Progenitor cell of endocrine pancreas (in vitro differentiated cells): ENCODE data around the gene GBF1. TPM values are rescaled to one million over a fixed set of nuclear protein-coding genes. Genes with fewer than 3 reads are reported as not detected.
A peak's percentile ranks its signal among the peaks of the same experiment; 100 is the strongest.

Experiments
- DNase-seq: peaks from one replicate; pipeline ENCODE4 v3.0.0; 2021; ENCODE audit warnings: low spot score; ENCODE audit not compliant: unreplicated experiment
- H3K27ac Mint-ChIP-seq: 2 replicates; pipeline ENCODE4 v1.8.0; 2021; ENCODE audit warnings: mild to moderate bottlenecking, moderate library complexity, mixed read lengths
- H3K27me3 Mint-ChIP-seq: 2 replicates; pipeline ENCODE4 v1.8.0; 2021; ENCODE audit warnings: mixed read lengths
- H3K36me3 Mint-ChIP-seq: 2 replicates; pipeline ENCODE4 v1.8.0; 2022; ENCODE audit warnings: mixed read lengths; ENCODE audit not compliant: insufficient read depth
- H3K4me1 Mint-ChIP-seq: 2 replicates; pipeline ENCODE4 v1.8.0; 2021; ENCODE audit warnings: low read depth, mixed read lengths
- H3K4me3 Mint-ChIP-seq: 2 replicates; pipeline ENCODE4 v1.8.0; 2021; ENCODE audit warnings: low read depth, mild to moderate bottlenecking, moderate library complexity, mixed read lengths
- H3K9me3 Mint-ChIP-seq: 2 replicates; pipeline ENCODE4 v1.8.0; 2021; ENCODE audit warnings: low read depth, mixed read lengths
- CTCF ChIP-seq: fragments of 200-600 bp; sonication (generic); IDR thresholded peaks from one replicate; pipeline ENCODE4 v1.5.0; 2021; ENCODE audit warnings: antibody characterized with exemption, mild to moderate bottlenecking; ENCODE audit not compliant: unreplicated experiment
- total RNA-seq: library from RNA; stranded (reverse); gene quantifications from 2 replicates; pipeline ENCODE4 v1.2.1, GENCODE V29; 2021

Gene GBF1
- total RNA-seq, 1 donor from 2014 or later, result 54.6 TPM

- H3K27me3 Mint-ChIP-seq, result peaks cover 38% of the 10 kb centered on the region
- no peaks in the 10 kb centered on the region for H3K9me3 Mint-ChIP-seq
- peak within 1 kb of the TSS; percentile 64 for H3K27ac Mint-ChIP-seq
- peaks cover 16% of the 10 kb centered on the region for H3K4me1 Mint-ChIP-seq
- H3K4me3 Mint-ChIP-seq, result peak within 1 kb of the TSS; percentile 99
- no peaks in the 10 kb centered on the region for H3K36me3 Mint-ChIP-seq
- no peak for TF ChIP-seq CTCF
- DNase-seq, result no peak
Observed at GRCh38 chr10:102418622-102419268, 173.4 kb downstream of the GBF1 start, which contains the start of gene PSD. Gene PSD, minus strand, starts transcription at chr10:102418785. Its CDS starts 1,747 bp downstream, at chr10:102417038.

GRCh38 chr10:102419269-102420180 is 174.2 kb downstream of the GBF1 start:
- Mint-ChIP-seq H3K9me3 (no peaks in the 10 kb centered on the region), H3K27me3 (peaks cover 31% of the 10 kb centered on the region), H3K4me3 (peak overlapping the region; percentile 99), H3K4me1 (peaks cover 16% of the 10 kb centered on the region), H3K27ac (peak overlapping the region; percentile 97), H3K36me3 (no peaks in the 10 kb centered on the region)
- no peak for TF ChIP-seq CTCF
- DNase-seq, result peak; percentile 76

GRCh38 chr10:102420181-102420713 is 174.9 kb downstream of the GBF1 start:
- H3K9me3 Mint-ChIP-seq, result no peaks in the 10 kb centered on the region
- H3K36me3 Mint-ChIP-seq, result no peaks in the 10 kb centered on the region
- DNase-seq, result no peak
- H3K4me3 Mint-ChIP-seq, result peak overlapping the region; percentile 99
- H3K27ac Mint-ChIP-seq, result peak overlapping the region; percentile 97
- peaks cover 30% of the 10 kb centered on the region for H3K27me3 Mint-ChIP-seq
- no peak for TF ChIP-seq CTCF
- peaks cover 16% of the 10 kb centered on the region for H3K4me1 Mint-ChIP-seq

- Mint-ChIP-seq H3K4me1 (peaks cover 16% of the 10 kb centered on the region), H3K4me3 (peak within 1 kb of the TSS; percentile 99), H3K27me3 (peaks cover 26% of the 10 kb centered on the region), H3K9me3 (no peaks in the 10 kb centered on the region), H3K27ac (peak within 1 kb of the TSS; percentile 97), H3K36me3 (no peaks in the 10 kb centered on the region)
- peak; percentile 94 for DNase-seq
- TF ChIP-seq CTCF, result no peak
Observed at GRCh38 chr10:102420714-102421506, 175.6 kb downstream of the GBF1 start, which contains the start of gene FBXL15. Gene FBXL15, plus strand, starts transcription at chr10:102420836. Its CDS starts 294 bp downstream, at chr10:102421130.

GRCh38 chr10:102421507-102421756 is 176.1 kb downstream of the GBF1 start:
- peak overlapping the region; percentile 97 for H3K27ac Mint-ChIP-seq

More at GRCh38 chr10:102421507-102421756, 176.1 kb downstream of the GBF1 start:
- peaks cover 23% of the 10 kb centered on the region for H3K27me3 Mint-ChIP-seq
- DNase-seq, result no peak
- no peaks in the 10 kb centered on the region for H3K36me3 Mint-ChIP-seq
- H3K4me3 Mint-ChIP-seq, result peak overlapping the region; percentile 99
- no peaks in the 10 kb centered on the region for H3K9me3 Mint-ChIP-seq
- peaks cover 16% of the 10 kb centered on the region for H3K4me1 Mint-ChIP-seq
- TF ChIP-seq CTCF, result no peak
